Naive thymus-derived CD8-positive, alpha-beta T cell (primary cell): ENCODE measurements around the gene CDC23. TPM values are rescaled to one million over a fixed set of nuclear protein-coding genes. Genes with fewer than 3 reads are reported as not detected.

Experiments
- ATAC-seq, 2 donors: fragments of 150-1000 bp; cut with Tn5 transposase in 1 of 2; sonication (Bioruptor Pico), chemical (Tn5 transposase) in 1 of 2; 1 replicate in 1 of 2; 2 replicates in 1 of 2; pipeline ENCODE4 v1.10.0; 2021; ENCODE audit warnings: mild to moderate bottlenecking in 2 of 2, moderate library complexity in 2 of 2
- POLR2A ChIA-PET: fragments of 350-600 bp; sonication (Branson Sonifier 250); formaldehyde crosslinking; loops from one replicate; lab custom pipeline; 2021; ENCODE audit warnings: antibody characterized with exemption; lab: Charles Lee
- DNase-seq, 10 donors: peaks; one replicate each; pipeline versions ENCODE4 v3.0.0 to v3.0.0-alpha.2; 2020 to 2022
- H3K27ac Mint-ChIP-seq, 10 donors: one replicate each; pipeline ENCODE4 v1.8.0; 2020 to 2022; ENCODE audit warnings: mild to moderate bottlenecking in 10 of 10, mixed read lengths in 10 of 10, moderate library complexity in 4 of 10, inconsistent platforms in 1 of 10
- H3K27me3 Mint-ChIP-seq, 5 donors: one replicate each; pipeline ENCODE4 v1.8.0; 2021 to 2022; ENCODE audit warnings: mixed read lengths in 5 of 5
- H3K36me3 Mint-ChIP-seq, 3 donors: one replicate each; pipeline ENCODE4 v1.8.0; 2020 to 2022; ENCODE audit warnings: mixed read lengths in 3 of 3, mild to moderate bottlenecking in 2 of 3, inconsistent platforms in 1 of 3
- H3K4me1 Mint-ChIP-seq, 4 donors: one replicate each; pipeline ENCODE4 v1.8.0; 2021 to 2022; ENCODE audit warnings: mixed read lengths in 4 of 4
- H3K4me3 Mint-ChIP-seq, 10 donors: one replicate each; pipeline ENCODE4 v1.8.0; 2020 to 2022; ENCODE audit warnings: mild to moderate bottlenecking in 10 of 10, mixed read lengths in 10 of 10, moderate library complexity in 6 of 10, inconsistent platforms in 1 of 10
- H3K9me3 Mint-ChIP-seq, 9 donors: one replicate each; pipeline ENCODE4 v1.8.0; 2020 to 2022; ENCODE audit warnings: mixed read lengths in 9 of 9, mild to moderate bottlenecking in 3 of 9, inconsistent platforms in 1 of 9, moderate library complexity in 1 of 9
- polyA plus RNA-seq, 3 donors: library from polyadenylated mRNA; unstranded; fragments of 300-500 nt; fragmentation: Illumina TruSeq; gene quantifications; one replicate each; pipeline ENCODE4 v1.2.3, GENCODE V29; 2021
- total RNA-seq, 8 experiments: library from RNA in 2 of 8; stranded (reverse) in 2 of 8; gene quantifications; one replicate each; pipeline ENCODE4 v1.2.3 and lab custom pipeline; 2021 to 2026

The CDC23 gene
- total and polyA plus RNA-seq, 5 experiments from 2014 or later, result 13.7 to 29.3 (median 24.7) TPM

DNA sequence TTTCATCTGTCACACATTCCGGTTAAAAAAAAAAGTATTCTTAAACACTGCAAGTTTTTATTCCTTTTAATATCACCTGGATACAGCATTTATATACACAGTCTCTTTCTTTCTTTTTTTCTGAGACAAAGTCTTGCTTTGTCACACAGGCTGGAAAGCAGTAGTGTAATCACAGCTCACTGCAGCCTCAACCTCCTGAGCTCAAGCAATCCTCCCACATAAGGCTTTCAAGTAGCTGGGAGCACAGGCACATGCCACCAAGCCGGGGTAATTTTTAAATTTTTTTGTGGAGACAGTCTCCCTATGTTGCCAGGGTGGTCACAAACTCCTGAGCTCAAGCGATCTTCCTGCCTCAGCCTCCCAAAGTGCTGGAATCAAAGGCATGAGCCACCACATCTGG, 20.3 kb downstream of the CDC23 start:
- ATAC-seq (no peak), DNase-seq (no peak)
- Mint-ChIP-seq H3K4me3 (no peak overlapping the region), H3K27me3 (no peaks in the 10 kb centered on the region), H3K36me3 (peaks cover 6 to 81% (median 8%) of the 10 kb centered on the region in 3 donors), H3K4me1 (peaks cover 0 to 4% (median 0%) of the 10 kb centered on the region in 4 donors), H3K27ac (peak overlapping the region in 1 of 10 donors; percentile 34), H3K9me3 (no peaks in the 10 kb centered on the region)
- POLR2A ChIA-PET, result interaction anchor here (1.2 kb wide), 1 partner anchor 20 kb away, joined by 4 read pairs; the partner anchor contains the start of gene CDC23

DNA sequence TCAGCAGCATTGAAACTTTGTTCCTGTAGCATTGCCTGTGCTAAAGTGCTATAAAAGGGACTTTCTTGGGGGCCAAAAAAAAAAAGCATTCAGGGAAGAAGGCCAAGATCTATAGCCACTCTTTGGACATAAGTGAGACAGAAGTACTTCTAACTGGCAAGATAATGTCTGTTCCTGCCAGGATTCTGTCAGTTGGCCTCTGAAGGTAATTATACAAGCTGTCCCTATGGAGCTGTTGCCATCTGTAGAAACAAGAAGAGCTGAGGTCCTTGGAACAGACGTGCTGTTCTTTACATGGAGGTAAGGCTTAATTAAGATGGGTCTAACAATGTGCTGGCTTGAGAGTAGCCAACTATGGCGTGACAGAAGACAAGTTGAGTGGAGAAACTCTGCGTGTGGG, 24.5 kb downstream of the CDC23 start:
- Mint-ChIP-seq H3K27ac (peak overlapping the region in 1 of 10 donors; percentile 52), H3K36me3 (peaks cover 5 to 77% (median 9%) of the 10 kb centered on the region in 3 donors), H3K4me3 (no peak overlapping the region)

DNA sequence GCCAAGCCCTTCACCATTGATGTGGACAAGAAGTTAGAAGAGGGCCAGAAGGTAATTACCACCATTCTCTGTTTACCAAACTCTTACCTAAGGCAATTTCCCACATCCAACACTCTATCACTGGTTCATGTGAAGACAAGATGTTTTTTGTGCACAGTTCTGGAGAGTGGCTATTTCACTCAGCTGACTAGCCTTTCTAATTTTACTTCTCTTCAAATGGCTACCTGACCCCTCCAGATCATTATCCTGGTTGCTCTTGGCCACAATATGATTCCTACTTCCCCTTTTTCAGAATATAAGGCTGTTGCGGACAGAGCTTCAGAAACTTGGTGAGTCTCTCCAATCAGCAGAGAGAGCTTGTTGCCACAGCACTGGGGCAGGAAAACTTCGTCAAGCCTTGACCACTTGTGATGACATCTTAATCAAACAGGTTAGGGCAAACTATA, 27.1 kb downstream of the CDC23 start:
- Mint-ChIP-seq H3K9me3 (no peaks in the 10 kb centered on the region), H3K4me3 (no peak overlapping the region), H3K4me1 (no peaks in the 10 kb centered on the region), H3K27me3 (no peaks in the 10 kb centered on the region), H3K27ac (peak overlapping the region in 6 of 10 donors; percentile 3 to 61 (median 44)), H3K36me3 (peaks cover 0 to 51% (median 9%) of the 10 kb centered on the region in 3 donors)
- DNase-seq (no peak), ATAC-seq (no peak)
- POLR2A ChIA-PET, result interaction anchor here (1.4 kb wide), 1 partner anchor 15 kb away, joined by 3 read pairs; no protein-coding TSS in a partner anchor

More for the DNA sequence above, 24.5 kb downstream of the CDC23 start:
- Mint-ChIP-seq H3K27me3 (no peaks in the 10 kb centered on the region), H3K4me1 (peaks cover 0 to 2% (median 0%) of the 10 kb centered on the region in 4 donors), H3K9me3 (no peaks in the 10 kb centered on the region)
- ATAC-seq, result no peak
- POLR2A ChIA-PET, result no interaction called here
- DNase-seq, result no peak

DNA sequence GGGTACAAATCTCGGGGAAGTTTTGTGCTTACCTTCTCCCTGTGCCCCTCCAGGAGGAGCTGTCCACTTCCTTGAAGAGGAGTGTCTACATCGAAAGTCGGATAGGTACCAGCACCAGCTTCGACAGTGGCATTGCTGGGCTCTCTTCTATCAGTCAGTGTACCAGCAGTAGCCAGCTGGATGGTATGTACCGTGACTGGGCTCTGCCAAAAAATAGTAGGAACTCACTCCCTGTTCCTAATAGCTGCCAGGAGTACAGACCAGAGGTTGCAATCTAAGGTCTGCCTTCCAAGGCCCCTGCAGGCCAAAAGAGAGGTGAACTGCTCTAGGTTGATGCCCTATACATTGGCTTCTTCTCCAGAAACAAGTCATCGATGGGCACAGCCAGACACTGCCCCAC, 30.3 kb downstream of the CDC23 start:
- no peak overlapping the region for H3K27ac Mint-ChIP-seq
- DNase-seq (no peak), ATAC-seq (no peak)
- peaks cover 0 to 19% (median 3%) of the 10 kb centered on the region in 3 donors for H3K36me3 Mint-ChIP-seq
- no peaks in the 10 kb centered on the region for H3K27me3 Mint-ChIP-seq
- no peaks in the 10 kb centered on the region for H3K9me3 Mint-ChIP-seq
- H3K4me1 Mint-ChIP-seq, result peaks cover 0 to 2% (median 0%) of the 10 kb centered on the region in 4 donors
- no peak overlapping the region for H3K4me3 Mint-ChIP-seq
- POLR2A ChIA-PET, result no interaction called here

DNA sequence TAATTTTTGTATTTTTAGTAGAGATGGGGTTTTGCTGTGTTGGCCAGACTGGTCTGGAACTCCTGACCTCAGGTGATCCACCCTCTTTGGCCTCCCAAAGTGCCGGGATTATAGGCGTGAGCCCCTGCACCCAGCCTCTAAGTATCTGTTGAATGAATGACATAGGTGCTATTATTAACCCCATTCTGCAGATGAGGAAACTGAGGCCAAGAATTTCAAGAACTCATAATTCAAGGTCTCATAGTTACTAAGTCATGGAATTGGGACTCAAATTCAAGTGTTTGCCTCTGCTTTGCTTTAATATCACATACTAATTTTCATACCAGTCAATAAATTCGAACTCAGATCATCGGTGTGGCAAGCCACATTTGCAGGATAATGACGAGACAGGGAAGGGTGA, 32.3 kb downstream of the CDC23 start:
- no peak overlapping the region for H3K4me3 Mint-ChIP-seq
- ATAC-seq (no peak), DNase-seq (no peak)
- POLR2A ChIA-PET, result interaction anchor here (1.0 kb wide), 1 partner anchor 35 kb away, joined by 4 read pairs; no protein-coding TSS in a partner anchor
- no peak overlapping the region for H3K27ac Mint-ChIP-seq
- H3K9me3 Mint-ChIP-seq, result no peaks in the 10 kb centered on the region
- peaks cover 0 to 6% (median 2%) of the 10 kb centered on the region in 4 donors for H3K4me1 Mint-ChIP-seq
- H3K27me3 Mint-ChIP-seq, result no peaks in the 10 kb centered on the region
- H3K36me3 Mint-ChIP-seq, result peaks cover 0 to 12% (median 0%) of the 10 kb centered on the region in 3 donors

DNA sequence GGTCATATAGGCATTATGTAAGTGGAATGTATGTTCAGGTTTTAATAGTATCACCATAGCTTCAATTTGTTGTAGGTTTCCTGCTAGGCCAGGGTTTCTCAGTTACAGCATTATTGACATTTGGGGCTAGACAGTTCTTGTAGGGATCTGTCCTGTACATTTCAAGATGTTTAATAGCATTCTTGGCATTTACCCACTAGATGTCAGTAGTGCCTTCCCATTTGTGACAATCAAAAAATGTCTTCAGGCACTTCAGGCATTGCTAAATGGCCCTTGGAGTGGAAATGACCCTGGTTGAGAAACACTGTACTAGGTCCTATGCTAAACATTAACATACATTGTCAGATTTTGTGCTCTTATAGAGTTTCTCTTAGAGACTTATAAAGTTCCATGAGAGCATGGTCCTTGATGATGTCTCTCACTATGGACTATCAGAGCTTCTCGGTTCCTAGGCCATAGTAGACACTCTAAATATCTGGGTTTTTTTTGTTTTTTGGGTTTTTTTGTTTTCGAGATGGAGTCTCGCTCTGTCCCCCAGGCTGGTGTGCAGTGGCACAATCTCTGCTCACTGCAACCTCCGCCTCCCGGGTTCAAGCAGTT, 32.8 kb downstream of the CDC23 start:
- H3K4me3 Mint-ChIP-seq, result peak overlapping the region in 7 of 10 donors; percentile 33 to 67 (median 42)
- peaks cover 0 to 12% (median 1%) of the 10 kb centered on the region in 3 donors for H3K36me3 Mint-ChIP-seq
- H3K27me3 Mint-ChIP-seq, result no peaks in the 10 kb centered on the region
- DNase-seq, result peak in 4 of 10 donors; percentile 2 to 32 (median 24)
- peaks cover 0 to 7% (median 3%) of the 10 kb centered on the region in 4 donors for H3K4me1 Mint-ChIP-seq
- no peak for ATAC-seq
- POLR2A ChIA-PET, result interaction anchor here (1.0 kb wide), 1 partner anchor 35 kb away, joined by 4 read pairs; no protein-coding TSS in a partner anchor
- no peaks in the 10 kb centered on the region for H3K9me3 Mint-ChIP-seq
- H3K27ac Mint-ChIP-seq, result no peak overlapping the region

DNA sequence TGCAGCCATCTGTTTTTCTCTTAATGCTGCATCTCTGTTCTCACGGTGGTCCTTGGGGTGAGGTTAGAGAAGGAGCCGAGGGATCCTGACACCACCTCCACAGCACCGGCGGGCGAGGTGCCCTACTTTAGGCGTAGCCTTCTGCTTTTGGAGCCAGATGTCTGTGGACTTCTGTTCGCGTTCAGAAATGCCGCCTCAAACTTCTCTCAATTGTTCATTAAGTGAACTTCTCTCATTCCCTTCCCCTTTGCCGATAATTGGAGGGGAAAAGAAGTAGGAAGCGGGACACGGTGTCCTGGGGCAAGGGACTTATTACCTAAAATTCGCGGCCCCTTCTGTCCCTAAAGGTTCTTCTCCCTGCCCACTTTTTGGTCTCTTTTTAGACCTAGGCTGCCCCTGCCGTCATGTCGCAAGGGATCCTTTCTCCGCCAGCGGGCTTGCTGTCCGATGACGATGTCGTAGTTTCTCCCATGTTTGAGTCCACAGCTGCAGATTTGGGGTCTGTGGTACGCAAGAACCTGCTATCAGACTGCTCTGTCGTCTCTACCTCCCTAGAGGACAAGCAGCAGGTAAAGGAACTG, 33.8 kb downstream of the CDC23 start:
- DNase-seq (no peak), ATAC-seq (no peak)
- Mint-ChIP-seq H3K4me1 (peaks cover 0 to 11% (median 4%) of the 10 kb centered on the region in 4 donors), H3K36me3 (peaks cover 0 to 16% (median 4%) of the 10 kb centered on the region in 3 donors), H3K4me3 (peak overlapping the region in 1 of 10 donors; percentile 6), H3K27ac (peak overlapping the region in 2 of 10 donors; percentile 9 to 81), H3K9me3 (no peaks in the 10 kb centered on the region), H3K27me3 (no peaks in the 10 kb centered on the region)
- POLR2A ChIA-PET, result interaction anchor here (0.6 to 2.4 kb wide), 7 partner anchors 34 to 396 kb away, joined by 3 to 18 read pairs (median 4); partner anchors contain the start of genes CDC23, ETF1, FAM53C and HSPA9

DNA sequence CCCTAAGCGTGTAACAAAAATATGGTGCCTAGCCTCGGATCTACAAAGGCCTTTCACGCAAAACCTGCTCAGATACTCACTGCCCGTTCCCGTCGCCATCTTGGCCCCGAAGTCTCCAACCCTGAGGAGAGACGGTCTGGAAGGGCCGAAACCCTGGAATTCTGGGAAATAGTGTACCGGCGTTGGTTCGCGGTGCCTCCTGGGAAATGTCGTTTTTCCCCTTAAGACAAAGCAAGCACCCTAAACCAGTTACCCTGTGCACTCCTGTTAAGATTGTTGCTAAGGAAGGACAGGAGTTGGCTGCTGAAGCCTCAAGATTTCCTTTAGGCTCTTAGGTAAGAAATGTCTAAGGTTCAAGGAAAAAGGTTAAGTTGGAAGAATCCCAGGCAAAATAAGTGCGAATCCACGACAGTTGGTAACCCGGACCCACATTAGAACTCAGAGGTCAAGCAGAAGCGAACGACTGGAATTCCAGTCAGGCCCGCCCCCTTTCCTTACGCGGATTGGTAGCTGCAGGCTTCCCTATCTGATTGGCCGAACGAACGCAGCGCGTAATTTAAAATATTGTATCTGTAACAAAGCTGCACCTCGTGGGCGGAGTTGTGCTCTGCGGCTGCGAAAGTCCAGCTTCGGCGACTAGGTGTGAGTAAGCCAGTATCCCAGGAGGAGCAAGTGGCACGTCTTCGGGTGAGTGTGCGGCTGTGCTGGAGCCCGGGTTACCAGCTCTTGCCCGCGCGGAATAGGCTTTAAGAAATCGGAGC, 34.4 kb downstream of the CDC23 start, which contains the start of the genes BRD8 and KIF20A:
Gene BRD8, minus strand, starts transcription at position 115 of the 761 bp plus-strand sequence. Its CDS starts 16 bp downstream, at position 99.
Gene KIF20A, plus strand, starts transcription at position 597 of the 761 bp plus-strand sequence. CDS start 569 bp downstream, outside the sequence.
- Mint-ChIP-seq H3K4me1 (peaks cover 0 to 13% (median 6%) of the 10 kb centered on the region in 4 donors), H3K27ac (peak within 1 kb of the TSS in 3 of 10 donors; percentile 5 to 81 (median 9)), H3K9me3 (no peaks in the 10 kb centered on the region), H3K36me3 (peaks cover 0 to 23% (median 4%) of the 10 kb centered on the region in 3 donors), H3K27me3 (no peaks in the 10 kb centered on the region), H3K4me3 (peak within 1 kb of the TSS in 5 of 10 donors; percentile 6 to 67 (median 42))
- POLR2A ChIA-PET, result interaction anchor here (0.6 to 2.4 kb wide), 9 partner anchors 11 to 397 kb away, joined by 3 to 18 read pairs (median 4); partner anchors contain the start of genes CDC23, ETF1, FAM53C and HSPA9
- DNase-seq (peak; percentile 76 to 95 (median 86)), ATAC-seq (peak; percentile 84 to 91)

DNA sequence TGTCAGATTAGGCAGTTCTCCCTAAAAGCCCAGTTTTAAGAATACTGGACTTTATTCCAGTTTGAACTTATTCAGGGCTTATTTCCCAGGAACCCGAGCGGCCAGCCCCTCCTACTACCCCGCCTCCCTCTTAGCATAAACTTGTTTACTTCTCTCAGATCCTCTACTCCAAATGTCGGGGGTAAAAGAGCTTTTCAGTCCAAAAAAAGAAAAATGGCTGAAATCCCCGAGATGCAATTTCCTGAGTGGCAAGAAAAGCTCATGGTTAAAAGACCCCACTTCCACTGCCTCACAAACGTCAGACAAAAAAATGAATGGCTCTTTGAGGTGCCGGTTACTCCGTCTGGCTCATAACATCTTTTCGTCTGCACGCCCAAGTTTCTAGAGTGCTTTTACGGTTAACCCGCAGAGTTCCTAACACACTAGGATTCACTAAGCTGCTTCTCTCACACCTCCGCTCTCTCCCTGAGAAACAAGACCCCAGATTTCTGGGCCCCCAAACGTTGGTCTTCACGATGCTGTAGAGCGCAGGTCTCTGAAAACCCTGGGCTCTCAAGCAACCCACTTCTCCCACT, 35.1 kb downstream of the CDC23 start:
- H3K9me3 Mint-ChIP-seq, result no peaks in the 10 kb centered on the region
- peaks cover 0 to 27% (median 4%) of the 10 kb centered on the region in 3 donors for H3K36me3 Mint-ChIP-seq
- peaks cover 0 to 16% (median 9%) of the 10 kb centered on the region in 4 donors for H3K4me1 Mint-ChIP-seq
- no peak overlapping the region for H3K4me3 Mint-ChIP-seq
- ATAC-seq (peak; percentile 5 to 26), DNase-seq (peak in 2 of 10 donors; percentile 11 to 35)
- no peaks in the 10 kb centered on the region for H3K27me3 Mint-ChIP-seq
- no peak overlapping the region for H3K27ac Mint-ChIP-seq
- POLR2A ChIA-PET, result interaction anchor here (0.8 to 2.4 kb wide), 5 partner anchors 10 to 398 kb away, joined by 3 to 18 read pairs (median 4); partner anchors contain the start of genes CDC23, HSPA9 and KDM3B

DNA sequence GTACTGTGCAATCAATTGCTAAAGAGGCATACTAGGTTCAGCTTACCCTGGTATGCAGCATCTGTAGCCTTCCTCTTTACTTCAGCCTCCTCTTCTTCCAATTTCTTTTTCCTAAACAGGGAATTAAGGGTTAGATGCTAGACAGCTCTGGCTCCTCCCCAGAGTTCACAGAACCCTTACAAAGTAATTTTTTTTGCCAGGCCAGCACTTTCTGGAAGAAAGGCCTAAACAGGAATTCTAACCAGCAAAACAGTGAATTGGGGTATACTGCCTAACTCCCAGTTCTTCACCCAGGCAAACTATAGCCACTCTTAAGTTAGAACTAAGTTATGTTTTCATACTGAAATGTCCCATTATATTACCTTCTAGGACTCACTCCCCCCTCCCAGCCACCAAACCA, 42.8 kb downstream of the CDC23 start:
- ATAC-seq (no peak), DNase-seq (no peak)
- peaks cover 10 to 96% (median 33%) of the 10 kb centered on the region in 3 donors for H3K36me3 Mint-ChIP-seq
- H3K4me1 Mint-ChIP-seq, result peaks cover 0 to 11% (median 9%) of the 10 kb centered on the region in 4 donors
- no peak overlapping the region for H3K4me3 Mint-ChIP-seq
- no peaks in the 10 kb centered on the region for H3K27me3 Mint-ChIP-seq
- H3K9me3 Mint-ChIP-seq, result no peaks in the 10 kb centered on the region
- POLR2A ChIA-PET, result interaction anchor here (0.6 kb wide), 1 partner anchor 98 kb away, joined by 8 read pairs; no protein-coding TSS in a partner anchor
- H3K27ac Mint-ChIP-seq, result no peak overlapping the region

DNA sequence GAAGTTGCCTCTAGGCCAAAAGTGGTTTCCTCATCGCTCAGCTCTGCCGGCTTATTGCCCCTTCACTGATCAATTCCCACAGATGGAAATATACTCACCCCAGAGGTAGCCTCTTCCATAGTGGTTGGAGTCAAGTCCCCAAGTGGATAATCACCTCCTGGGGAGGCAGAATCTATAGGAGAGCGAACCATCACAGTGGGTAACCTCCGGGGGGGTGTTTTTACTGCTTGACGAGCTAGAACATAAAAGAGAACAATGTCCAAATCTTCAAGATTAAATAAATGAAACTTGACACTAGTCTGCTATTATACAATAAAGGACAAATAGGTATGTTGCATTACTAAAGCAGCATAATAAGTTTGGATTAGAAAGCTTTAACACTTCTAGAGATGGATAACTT, 44.0 kb downstream of the CDC23 start:
- no peaks in the 10 kb centered on the region for H3K27me3 Mint-ChIP-seq
- ATAC-seq, result no peak
- no peaks in the 10 kb centered on the region for H3K9me3 Mint-ChIP-seq
- POLR2A ChIA-PET, result no interaction called here
- no peak overlapping the region for H3K4me3 Mint-ChIP-seq
- peaks cover 21 to 96% (median 41%) of the 10 kb centered on the region in 3 donors for H3K36me3 Mint-ChIP-seq
- peaks cover 0 to 16% (median 7%) of the 10 kb centered on the region in 4 donors for H3K4me1 Mint-ChIP-seq
- no peak overlapping the region for H3K27ac Mint-ChIP-seq
- DNase-seq, result no peak
